K562 (cell line): ENCODE results near the gene C1orf56. TPM values are rescaled to one million over a fixed set of nuclear protein-coding genes. Genes with fewer than 3 reads are reported as not detected.

Experiments used
- BRCA1 ChIP-seq, 2 experiments: fragments of 450-650 bp in 1 of 2; sonication (generic) in 1 of 2; formaldehyde crosslinking in 1 of 2; IDR thresholded peaks; 2 replicates each; pipeline versions ENCODE4 v1.5.0 to v1.6.1; 2017 to 2020; ENCODE audit warnings: mild to moderate bottlenecking in 1 of 2, missing genetic modification reagents in 1 of 2
- HMG20A ChIP-seq: fragments of 450-650 bp; formaldehyde crosslinking; conservative IDR thresholded peaks from 2 replicates; pipeline ENCODE4 v1.4.0; 2020; ENCODE audit warnings: mild to moderate bottlenecking, mixed read lengths
- HNRNPK ChIP-seq: fragments of 200-400 bp; formaldehyde crosslinking; IDR thresholded peaks from one replicate; pipeline ENCODE4 v1.6.1; 2018; ENCODE audit warnings: mild to moderate bottlenecking, low read depth, low read length; ENCODE audit not compliant: poor library complexity, severe bottlenecking
- MAFK ChIP-seq: IDR thresholded peaks from 2 replicates; pipeline ENCODE4 v1.6.1; 2011; ENCODE audit warnings: low read length, improper control_type of control experiment
- POLR2A ChIP-seq: fragments of 450-650 bp; conservative IDR thresholded peaks from 2 replicates; pipeline ENCODE4 v1.6.1; 2016
- RFX1 ChIP-seq: fragments of 450-650 bp; IDR thresholded peaks from 2 replicates; pipeline ENCODE4 v1.6.1; 2016; ENCODE audit warnings: mild to moderate bottlenecking, moderate library complexity
- RREB1 ChIP-seq: fragments of 250-450 bp; sonication (Bioruptor Pico); IDR thresholded peaks from 2 replicates; pipeline ENCODE4 v1.4.0; 2020
- SIN3A ChIP-seq, 2 experiments: fragments of 150-350 bp in 1 of 2; IDR thresholded peaks; 2 replicates each; pipeline ENCODE4 v1.6.1; 2011 to 2016; ENCODE audit warnings: borderline replicate concordance in 2 of 2, low read depth in 2 of 2, low read length in 2 of 2, mild to moderate bottlenecking in 2 of 2, moderate library complexity in 2 of 2; ENCODE audit not compliant: control insufficient read depth in 1 of 2
- SMARCB1 ChIP-seq: IDR thresholded peaks from 2 replicates; pipeline ENCODE4 v1.6.1; 2011; ENCODE audit warnings: improper control_type of control experiment, low read depth; ENCODE audit not compliant: insufficient read length
- TBP ChIP-seq: optimal IDR thresholded peaks from 2 replicates; pipeline ENCODE3; 2011; ENCODE audit warnings: low read depth, low read length, improper control_type of control experiment
- TFAP4 ChIP-seq: sonication (generic); formaldehyde crosslinking; IDR thresholded peaks from 2 replicates; pipeline ENCODE4 v1.8.0; 2022; ENCODE audit warnings: missing genetic modification reagents, mild to moderate bottlenecking, moderate library complexity, borderline replicate concordance
- ZNF134 ChIP-seq: fragments of 250-450 bp; sonication (Bioruptor Pico); conservative IDR thresholded peaks from 2 replicates; pipeline ENCODE4 v1.4.0; 2020
- ZNF695 ChIP-seq: fragments of 450-650 bp; formaldehyde crosslinking; IDR thresholded peaks from 2 replicates; pipeline ENCODE4 v1.4.0; 2020; ENCODE audit warnings: mild to moderate bottlenecking, moderate library complexity
- polyA plus RNA-seq, 8 experiments: library from polyadenylated mRNA; depleted of rRNA in 4 of 8; stranded (reverse) in 5 of 8; unstranded in 3 of 8; fragments of >200 nt; fragmentation: Nextera tagmentation in 2 of 8; fragmentation: Illumina TruSeq in 1 of 8; extraction: Ambion mirVana in 2 of 8; extraction: Trizol in 1 of 8; gene quantifications; 2 replicates each; pipeline versions ENCODE4 v1.2.1 to v1.2.3, GENCODE V29; 2011 to 2014; ENCODE audit warnings: inconsistent platforms in 1 of 8, missing spikeins in 1 of 8
- total RNA-seq, 7 experiments: library from RNA; depleted of rRNA in 6 of 7; stranded (reverse); fragments of >200 nt in 6 of 7; fragmentation: Illumina TruSeq in 2 of 7; extraction: Trizol in 2 of 7; gene quantifications; 2 replicates each; pipeline versions ENCODE4 v1.2.1 to v1.2.3, GENCODE V29; 2011 to 2021; ENCODE audit warnings: low replicate concordance in 1 of 7
- TF ChIP-seq, protein P1 (sequence below): fragments of 450-650 bp; IDR thresholded peaks from 2 replicates; pipeline ENCODE4 v1.6.1; 2016; ENCODE audit warnings: low read depth, mild to moderate bottlenecking, moderate library complexity
- TF ChIP-seq, protein P2 (sequence below): fragments of 250-450 bp; sonication (Bioruptor Pico); IDR thresholded peaks from 2 replicates; pipeline ENCODE4 v1.5.0; 2021; ENCODE audit warnings: mild to moderate bottlenecking, moderate library complexity
- TF ChIP-seq, protein P3 (sequence below): sonication (generic); formaldehyde crosslinking; IDR thresholded peaks from 2 replicates; pipeline ENCODE4 v1.8.0; 2022; ENCODE audit warnings: mild to moderate bottlenecking, low read depth, missing genetic modification reagents

Gene C1orf56
- total and polyA plus RNA-seq, 9 of the 15 experiments (the other 6 are each of a cell fraction or from before 2014, with no cell fraction given) = 0.18 to 15.7 (median 1.1) TPM

DNA sequence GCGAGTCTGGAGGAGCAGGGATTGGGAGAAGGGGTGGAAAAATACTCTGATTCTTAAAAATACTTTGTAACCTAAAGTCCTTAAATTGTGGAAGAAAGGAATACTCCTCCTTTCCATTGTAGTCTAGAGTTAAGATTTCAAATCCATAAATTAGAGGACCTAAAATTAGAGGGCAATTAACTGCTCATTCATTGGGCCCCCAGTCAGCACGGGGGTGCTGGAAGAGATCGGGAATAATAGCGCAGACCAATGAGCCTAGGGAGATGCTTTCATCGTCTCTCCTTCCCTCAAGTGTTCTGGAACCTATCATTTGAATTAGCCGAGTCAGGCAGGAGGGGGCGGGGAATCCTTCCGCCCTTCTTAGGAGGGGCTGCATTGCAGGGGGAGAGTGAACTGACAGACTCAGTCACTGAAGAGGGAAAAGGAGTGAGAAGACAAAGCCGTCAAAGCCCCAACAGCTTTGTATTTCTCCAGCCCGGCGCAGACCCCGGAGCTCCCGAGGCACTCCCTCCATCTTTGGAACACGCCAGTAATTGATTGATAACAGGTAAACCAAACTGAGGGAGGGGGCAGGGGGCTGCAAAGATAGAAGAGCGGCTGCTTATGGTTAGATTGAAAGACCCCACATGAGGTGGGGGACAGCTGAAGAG lies 12.6 kb downstream of the C1orf56 start, which contains the start of gene MLLT11 (continued):
- TF ChIP-seq BRCA1 (IDR thresholded peaks at IDR 0.05) (no peak), BRCA1 (CRISPR knock-in tag; IDR thresholded peaks at IDR 0.05) (no peak), SMARCB1 (peak; percentile 73), SIN3A (IDR thresholded peaks at IDR 0.05; ENCODE audit: borderline replicate concordance in 2 of 2, control insufficient read depth in 1 of 2, low read depth in 2 of 2, low read length in 2 of 2) (no peak), ZNF134 (no peak), TBP (peak; percentile 83), RFX1 (no peak), RREB1 (no peak), MAFK (peak; percentile 53), HNRNPK (no peak), ZNF695 (CRISPR knock-in tag) (no peak), TFAP4 (CRISPR knock-in tag) (no peak), POLR2A (peak; percentile 75), HMG20A (no peak)
- TF ChIP-seq, protein P1, sequence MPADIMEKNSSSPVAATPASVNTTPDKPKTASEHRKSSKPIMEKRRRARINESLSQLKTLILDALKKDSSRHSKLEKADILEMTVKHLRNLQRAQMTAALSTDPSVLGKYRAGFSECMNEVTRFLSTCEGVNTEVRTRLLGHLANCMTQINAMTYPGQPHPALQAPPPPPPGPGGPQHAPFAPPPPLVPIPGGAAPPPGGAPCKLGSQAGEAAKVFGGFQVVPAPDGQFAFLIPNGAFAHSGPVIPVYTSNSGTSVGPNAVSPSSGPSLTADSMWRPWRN = no peak
- TF ChIP-seq, protein P2, sequence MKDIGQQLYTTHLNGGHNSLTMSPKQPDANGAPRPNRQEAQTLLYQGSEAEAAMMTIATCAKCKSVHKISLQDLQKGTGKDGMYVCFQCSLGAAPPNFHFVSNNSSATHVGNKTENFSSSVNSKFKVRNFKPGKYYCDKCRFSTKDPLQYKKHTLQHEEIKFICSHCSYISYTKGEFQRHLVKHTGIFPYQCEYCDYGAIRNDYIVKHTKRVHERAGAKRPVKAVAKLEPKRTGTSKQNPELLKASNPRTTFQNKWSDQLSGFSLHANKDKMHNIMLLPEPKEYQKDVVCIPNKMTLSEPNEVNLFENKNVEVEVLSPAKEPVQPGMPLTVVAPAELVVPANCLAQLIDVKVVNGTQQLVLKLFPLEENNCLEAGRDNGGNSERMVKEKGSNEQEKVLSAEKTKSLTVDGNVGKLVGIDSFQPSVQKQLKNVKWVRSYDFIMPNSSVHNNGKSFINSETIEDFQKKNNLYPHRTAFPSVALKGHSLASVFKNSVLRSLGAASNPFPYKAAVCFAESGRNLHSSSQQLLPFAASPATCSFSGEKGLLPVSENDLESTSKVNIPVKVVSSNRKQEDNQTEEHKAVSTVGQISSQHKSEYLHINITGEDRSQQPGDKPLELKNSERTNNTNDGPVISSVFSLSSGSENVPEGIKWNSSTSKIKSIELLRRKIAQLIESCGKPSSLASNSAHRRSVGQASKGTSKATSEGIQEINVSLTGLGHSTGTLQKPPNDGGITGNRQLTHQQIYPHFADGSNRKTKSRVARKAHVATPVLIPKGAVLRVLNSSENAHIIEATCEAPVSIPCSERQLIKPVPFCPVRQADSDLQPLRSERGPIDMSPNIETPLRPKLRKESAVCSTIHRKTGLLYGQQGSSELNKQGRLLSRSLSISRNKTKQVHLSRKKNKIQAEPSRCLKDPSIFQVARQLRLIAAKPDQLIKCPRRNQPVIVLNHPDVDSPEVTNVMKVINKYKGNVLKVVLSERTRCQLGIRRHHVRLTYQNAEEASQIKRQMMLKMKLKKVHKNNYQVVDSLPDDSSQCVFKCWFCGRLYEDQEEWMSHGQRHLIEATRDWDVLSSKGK (CRISPR knock-in tag) = no peak
- TF ChIP-seq, protein P3, sequence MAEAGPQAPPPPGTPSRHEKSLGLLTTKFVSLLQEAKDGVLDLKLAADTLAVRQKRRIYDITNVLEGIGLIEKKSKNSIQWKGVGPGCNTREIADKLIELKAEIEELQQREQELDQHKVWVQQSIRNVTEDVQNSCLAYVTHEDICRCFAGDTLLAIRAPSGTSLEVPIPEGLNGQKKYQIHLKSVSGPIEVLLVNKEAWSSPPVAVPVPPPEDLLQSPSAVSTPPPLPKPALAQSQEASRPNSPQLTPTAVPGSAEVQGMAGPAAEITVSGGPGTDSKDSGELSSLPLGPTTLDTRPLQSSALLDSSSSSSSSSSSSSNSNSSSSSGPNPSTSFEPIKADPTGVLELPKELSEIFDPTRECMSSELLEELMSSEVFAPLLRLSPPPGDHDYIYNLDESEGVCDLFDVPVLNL = no peak
